ENCODE measurements around the gene TDP1.
A peak's percentile ranks its signal among the peaks of the same experiment; 100 is the strongest.
"Not testable (repeated sequence)": the region's sequence is repeated elsewhere in the genome, so short reads cannot be mapped to it uniquely, and the experiment has no call there.

TDP1 gene

GRCh38 chr14:90087433-90087832 lies 131.7 kb downstream of the TDP1 start:
- no peak for TF ChIP-seq CTCF (IDR thresholded peaks at IDR 0.05; ENCODE audit: insufficient read depth, low read length, missing control alignments)
- CTCF ChIA-PET, result no interaction called here
- POLR2A ChIA-PET, result no interaction called here
- no peak for DNase-seq (ENCODE audit: low read depth, low spot score)
- no peak overlapping the region for H3K4me3 ChIP-seq (ENCODE audit: low read depth, low read length)

GRCh38 chr14:90088176-90088575 lies 132.4 kb downstream of the TDP1 start:
- H3K4me3 ChIP-seq (ENCODE audit: low read depth, low read length), result no peak overlapping the region
- CTCF ChIA-PET, result no interaction called here
- DNase-seq (ENCODE audit: low read depth, low spot score), result no peak
- POLR2A ChIA-PET, result no interaction called here
- TF ChIP-seq CTCF (IDR thresholded peaks at IDR 0.05; ENCODE audit: insufficient read depth, low read length, missing control alignments), result no peak

GRCh38 chr14:90089486-90089885 lies 133.8 kb downstream of the TDP1 start:
- H3K4me3 ChIP-seq (ENCODE audit: low read depth, low read length); CTCF ChIA-PET; DNase-seq (ENCODE audit: low read depth, low spot score); POLR2A ChIA-PET: not testable (repeated sequence)

GRCh38 chr14:90091393-90091792 lies 135.7 kb downstream of the TDP1 start:
- DNase-seq (ENCODE audit: low read depth, low spot score), result no peak
- TF ChIP-seq CTCF (IDR thresholded peaks at IDR 0.05; ENCODE audit: insufficient read depth, low read length, missing control alignments), result no peak
- H3K4me3 ChIP-seq (ENCODE audit: low read depth, low read length), result no peak overlapping the region
- POLR2A ChIA-PET, result no interaction called here
- CTCF ChIA-PET, result interaction anchor here (1.0 kb wide), 1 partner anchor 37 kb away, joined by 4 read pairs; no protein-coding TSS in a partner anchor

GRCh38 chr14:90093942-90094595 lies 138.3 kb downstream of the TDP1 start:
- ChIA-PET CTCF (no interaction called here), POLR2A (no interaction called here)
- H3K4me3 ChIP-seq (ENCODE audit: low read depth, low read length), result no peak overlapping the region
- DNase-seq (ENCODE audit: low read depth, low spot score), result peak; percentile 9
- TF ChIP-seq CTCF (IDR thresholded peaks at IDR 0.05; ENCODE audit: insufficient read depth, low read length, missing control alignments), result no peak

All from AG04449 (cell line).